ENCODE results near the gene TOM1.

Gene TOM1

DNA sequence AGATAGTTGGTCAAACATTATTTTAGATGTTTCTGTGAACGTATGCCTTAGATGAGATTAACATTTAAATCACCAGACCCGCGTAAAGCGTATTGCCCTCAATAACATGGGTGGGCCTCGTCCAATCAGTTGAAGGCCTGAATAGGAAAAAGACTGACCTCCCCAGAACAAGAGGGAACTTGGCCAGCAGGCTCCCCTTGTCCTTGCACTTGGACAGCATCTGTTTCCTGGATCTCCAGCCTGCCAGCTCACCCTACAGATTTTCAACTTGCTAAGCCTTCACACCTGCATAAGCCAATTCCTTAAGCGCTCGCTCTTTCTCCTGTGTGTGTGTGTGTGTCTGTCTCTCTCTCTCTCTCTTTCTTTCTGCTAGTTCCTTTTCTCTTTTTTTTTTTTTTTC is 8.2 kb downstream of the TOM1 start:
- no peak for DNase-seq

- no peak for DNase-seq
Measured at GRCh38 chr22:35308480-35309021, 8.9 kb downstream of the TOM1 start.

- no peak for DNase-seq
Measured at GRCh38 chr22:35310556-35311550, 11.2 kb downstream of the TOM1 start.

DNA sequence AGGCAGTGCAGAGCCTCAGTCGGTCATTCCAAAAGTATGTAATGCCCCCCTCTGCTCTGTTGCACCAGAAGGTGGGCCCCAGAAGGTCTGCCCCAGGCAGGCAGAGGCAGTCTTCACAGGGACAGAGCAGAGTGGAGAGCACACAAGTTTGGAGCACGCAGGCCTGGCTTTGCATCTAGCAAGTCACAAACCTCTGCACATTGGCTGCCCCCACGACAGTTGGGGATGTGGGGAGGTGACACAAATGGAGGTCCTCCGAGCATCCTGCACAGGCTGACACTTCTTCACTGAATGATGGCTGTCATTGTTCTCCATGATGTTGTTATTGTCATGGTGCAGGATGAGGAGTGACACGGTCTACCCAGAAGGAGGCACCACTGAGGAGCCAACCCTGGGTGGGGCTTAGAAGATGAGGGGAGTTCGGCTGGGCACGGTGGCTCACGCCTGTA is 11.9 kb downstream of the TOM1 start:
- no peak for DNase-seq

DNA sequence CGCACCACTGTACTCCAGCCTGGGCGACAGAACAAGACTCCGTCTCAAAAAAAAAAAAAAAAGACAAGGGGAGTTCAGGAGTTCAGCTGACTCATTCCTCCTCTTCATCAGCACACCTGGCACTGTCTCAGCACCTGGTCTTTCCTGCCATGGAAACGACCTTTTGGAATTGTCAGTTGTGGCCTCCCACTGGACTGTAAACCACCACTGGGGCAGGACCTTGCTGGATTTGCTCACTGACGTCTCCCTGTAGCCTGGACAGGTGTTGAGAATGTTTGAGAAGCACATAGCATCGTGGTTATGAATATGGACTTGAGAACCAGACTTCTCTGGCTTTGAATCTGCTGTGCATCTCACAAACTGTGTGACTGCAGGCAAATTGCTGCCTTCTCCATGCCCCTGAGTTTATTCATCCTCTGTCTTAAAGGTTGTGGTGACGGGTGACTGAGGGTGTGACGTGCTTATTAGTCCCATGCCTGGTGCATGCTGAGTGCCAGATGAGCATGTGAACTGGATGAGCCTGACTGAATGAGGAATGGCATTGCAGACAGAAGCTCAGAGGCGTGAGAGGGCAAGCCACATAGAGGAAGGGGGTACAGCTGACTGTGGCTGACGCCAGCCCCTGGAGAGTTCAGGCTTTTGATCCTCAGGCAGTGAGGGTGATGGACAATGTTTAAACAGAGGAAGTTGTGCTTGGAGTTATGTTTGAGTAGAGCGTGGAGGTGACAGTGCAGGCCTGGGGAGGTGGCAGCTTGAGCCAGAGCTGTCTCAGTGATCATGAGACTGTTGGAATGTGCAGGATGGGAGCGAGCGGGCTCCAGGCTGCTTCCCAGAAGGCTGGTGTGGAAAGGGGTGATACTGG is 12.7 kb downstream of the TOM1 start:
- DNase-seq, result no peak

DNA sequence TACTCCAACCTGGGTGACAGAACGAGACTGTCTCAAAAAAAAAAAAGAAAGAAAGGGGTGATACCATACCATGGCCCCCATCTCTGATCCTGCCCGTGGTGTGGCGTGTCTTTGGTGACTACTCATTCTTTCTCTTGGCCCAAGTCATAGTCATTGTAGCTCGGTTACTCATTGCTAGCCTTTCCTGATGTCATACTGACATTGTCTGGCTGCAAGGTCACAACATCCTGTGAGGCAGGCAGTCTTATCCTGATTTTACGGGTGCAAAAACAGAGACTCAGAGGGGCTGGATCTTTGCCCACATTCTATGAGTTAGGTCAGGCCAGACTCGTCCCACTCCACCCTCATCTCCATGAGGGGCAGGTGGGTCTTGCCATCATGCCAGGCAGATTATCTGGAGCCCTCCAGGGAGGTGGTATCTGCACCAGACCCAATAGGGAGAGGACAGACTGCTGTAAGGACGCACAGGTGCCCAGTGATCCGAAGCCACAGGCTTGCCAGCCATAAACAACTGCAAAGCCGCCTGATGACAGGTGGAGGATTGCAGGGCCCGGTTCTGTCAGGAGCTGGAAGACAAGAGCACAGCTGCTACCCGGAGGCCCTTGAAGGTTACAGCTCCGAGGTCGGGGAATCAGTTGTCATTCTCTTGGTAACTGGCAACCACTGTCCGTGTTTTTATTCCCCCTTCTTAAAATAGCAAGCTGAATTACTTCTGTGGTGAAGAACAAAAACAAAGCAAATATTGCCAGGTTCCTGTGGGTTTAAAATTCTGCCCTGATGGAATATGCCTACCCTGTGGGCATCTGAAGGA is 13.8 kb downstream of the TOM1 start:
- no peak for DNase-seq

DNA sequence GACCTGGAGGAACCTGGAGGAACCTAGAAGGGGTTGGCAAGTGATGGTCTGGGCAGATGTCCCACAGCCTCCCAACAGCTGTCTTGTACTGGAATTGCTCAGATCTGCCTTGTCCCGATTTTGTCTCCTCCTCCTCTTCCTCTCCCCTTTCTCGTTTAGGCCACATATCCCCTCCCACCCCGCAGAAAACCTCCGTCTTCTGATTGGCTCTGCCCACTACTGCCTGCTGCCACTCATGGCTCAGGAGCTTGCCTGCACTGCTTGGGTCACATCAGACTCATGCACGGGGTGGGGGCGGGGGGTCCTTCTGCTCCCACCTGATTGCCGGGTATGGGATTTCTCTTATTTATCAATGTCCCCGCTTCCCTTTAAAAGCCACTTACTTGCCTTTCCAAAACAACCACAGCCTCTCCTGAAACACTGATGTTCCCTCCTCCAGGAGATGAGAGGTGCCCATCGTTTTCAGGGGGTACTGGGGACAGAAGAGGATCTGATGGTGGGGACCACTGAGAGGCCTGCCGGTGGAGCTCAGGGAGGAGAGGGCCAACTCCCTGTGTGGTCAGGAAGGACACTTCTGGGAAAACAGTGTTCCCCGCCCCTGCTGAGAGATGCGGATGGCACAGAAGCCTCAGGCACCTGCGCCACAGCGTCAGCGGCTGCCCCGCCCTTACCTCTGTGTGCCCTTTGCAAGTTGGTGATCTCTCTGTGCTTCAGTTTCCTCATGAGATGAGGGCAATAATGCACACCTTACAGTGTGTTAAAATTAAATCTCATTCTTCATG is 14.7 kb downstream of the TOM1 start:
- no peak for DNase-seq

GRCh38 chr22:35315141-35315854 is 15.6 kb downstream of the TOM1 start:
- DNase-seq, result no peak

- DNase-seq, result no peak
Measured at GRCh38 chr22:35315855-35316745, 16.4 kb downstream of the TOM1 start.

GRCh38 chr22:35316751-35317150 is 17.1 kb downstream of the TOM1 start:
- no peak for DNase-seq

- DNase-seq, result no peak
Measured at GRCh38 chr22:35317680-35318290, 18.1 kb downstream of the TOM1 start.

GRCh38 chr22:35318346-35319215 is 18.9 kb downstream of the TOM1 start:
- no peak for DNase-seq

- DNase-seq, result no peak
Measured at GRCh38 chr22:35319244-35319985, 19.7 kb downstream of the TOM1 start.

- no peak for DNase-seq
Measured at GRCh38 chr22:35322126-35322525, 22.4 kb downstream of the TOM1 start.

DNA sequence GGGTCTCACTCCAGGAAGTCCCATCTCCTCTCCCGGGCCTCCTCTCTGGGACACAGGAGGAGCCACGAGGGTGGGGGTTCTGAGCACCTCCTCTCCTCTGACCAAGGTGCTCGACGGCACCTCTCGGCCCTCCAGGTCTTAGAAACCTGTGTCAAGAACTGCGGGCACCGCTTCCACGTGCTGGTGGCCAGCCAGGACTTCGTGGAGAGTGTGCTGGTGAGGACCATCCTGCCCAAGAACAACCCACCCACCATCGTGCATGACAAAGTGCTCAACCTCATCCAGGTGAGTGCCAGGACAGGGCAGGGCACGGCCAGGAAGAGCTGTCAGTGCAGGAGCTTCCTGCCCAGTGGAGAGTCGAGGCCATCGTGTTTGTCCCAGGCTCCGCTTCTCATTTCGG is 23.2 kb downstream of the TOM1 start:
- DNase-seq, result no peak

DNA sequence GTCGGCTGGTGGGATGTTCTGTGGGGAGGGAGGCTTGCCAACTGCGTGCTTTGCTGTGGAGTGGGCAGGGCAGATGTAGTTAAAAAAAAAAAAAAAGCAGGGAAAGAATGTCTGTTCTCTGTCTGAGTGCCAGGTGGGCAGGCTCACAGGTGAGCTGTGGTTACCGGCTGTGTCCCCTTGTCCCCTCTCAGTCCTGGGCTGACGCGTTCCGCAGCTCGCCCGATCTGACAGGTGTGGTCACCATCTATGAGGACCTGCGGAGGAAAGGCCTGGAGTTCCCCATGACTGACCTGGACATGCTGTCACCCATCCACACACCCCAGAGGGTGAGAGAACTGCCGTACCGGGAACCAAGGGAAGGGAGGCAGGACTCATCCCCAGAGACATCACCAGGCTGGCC is 23.6 kb downstream of the TOM1 start:
- DNase-seq, result no peak

DNA sequence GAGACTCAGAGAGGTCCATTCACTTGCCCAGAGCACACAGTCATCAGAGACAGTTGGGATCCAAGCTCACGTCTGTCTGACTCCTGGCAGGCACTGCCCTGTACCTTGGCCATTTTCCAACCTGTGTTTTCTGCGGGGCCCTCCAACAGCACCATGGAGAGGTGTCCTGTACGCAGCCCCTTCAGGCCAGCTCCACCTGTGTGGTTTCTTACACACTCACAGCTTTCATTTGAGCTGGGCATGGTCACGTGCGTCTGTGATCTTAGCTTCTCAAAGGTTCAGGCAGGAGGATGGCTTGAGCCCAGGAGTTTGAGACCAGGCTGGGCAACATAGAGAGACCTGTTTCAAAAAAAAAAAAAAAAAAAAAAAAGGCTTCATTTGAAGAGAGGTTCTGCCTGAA is 24.4 kb downstream of the TOM1 start:
- no peak for DNase-seq

- no peak for DNase-seq
Measured at GRCh38 chr22:35324762-35325161, 25.1 kb downstream of the TOM1 start.

All from midbrain (tissue), 1 donor.